ENCODE data around the gene DDR1.

DNA sequence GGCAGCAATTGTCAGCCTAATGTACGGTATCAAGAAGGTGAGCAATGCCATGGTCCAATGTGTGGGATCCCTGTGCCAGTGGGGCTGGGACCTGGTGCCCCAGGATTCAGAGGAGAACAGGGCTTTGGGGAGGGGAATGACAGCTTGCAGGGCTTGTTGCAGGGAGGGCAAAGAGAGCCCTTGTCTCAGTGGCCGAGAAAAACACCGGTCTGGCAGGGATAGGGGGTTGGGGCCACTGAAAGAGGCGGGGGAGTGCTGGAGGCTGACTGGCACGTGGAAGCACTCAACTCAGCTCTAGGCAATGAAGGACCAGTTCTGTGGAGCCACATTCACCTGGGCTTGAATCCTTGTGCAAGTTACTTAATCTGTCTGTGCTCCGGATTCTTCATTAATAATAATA is 52.9 kb downstream of the DDR1 start:
- TF ChIP-seq TAF1 (IDR thresholded peaks at IDR 0.05; ENCODE audit: borderline replicate concordance, insufficient read depth, low read length) = no peak
- no peak for TF ChIP-seq POLR2AphosphoS5 (IDR thresholded peaks at IDR 0.05; ENCODE audit: low read depth, low read length)
- TF ChIP-seq, protein P1, sequence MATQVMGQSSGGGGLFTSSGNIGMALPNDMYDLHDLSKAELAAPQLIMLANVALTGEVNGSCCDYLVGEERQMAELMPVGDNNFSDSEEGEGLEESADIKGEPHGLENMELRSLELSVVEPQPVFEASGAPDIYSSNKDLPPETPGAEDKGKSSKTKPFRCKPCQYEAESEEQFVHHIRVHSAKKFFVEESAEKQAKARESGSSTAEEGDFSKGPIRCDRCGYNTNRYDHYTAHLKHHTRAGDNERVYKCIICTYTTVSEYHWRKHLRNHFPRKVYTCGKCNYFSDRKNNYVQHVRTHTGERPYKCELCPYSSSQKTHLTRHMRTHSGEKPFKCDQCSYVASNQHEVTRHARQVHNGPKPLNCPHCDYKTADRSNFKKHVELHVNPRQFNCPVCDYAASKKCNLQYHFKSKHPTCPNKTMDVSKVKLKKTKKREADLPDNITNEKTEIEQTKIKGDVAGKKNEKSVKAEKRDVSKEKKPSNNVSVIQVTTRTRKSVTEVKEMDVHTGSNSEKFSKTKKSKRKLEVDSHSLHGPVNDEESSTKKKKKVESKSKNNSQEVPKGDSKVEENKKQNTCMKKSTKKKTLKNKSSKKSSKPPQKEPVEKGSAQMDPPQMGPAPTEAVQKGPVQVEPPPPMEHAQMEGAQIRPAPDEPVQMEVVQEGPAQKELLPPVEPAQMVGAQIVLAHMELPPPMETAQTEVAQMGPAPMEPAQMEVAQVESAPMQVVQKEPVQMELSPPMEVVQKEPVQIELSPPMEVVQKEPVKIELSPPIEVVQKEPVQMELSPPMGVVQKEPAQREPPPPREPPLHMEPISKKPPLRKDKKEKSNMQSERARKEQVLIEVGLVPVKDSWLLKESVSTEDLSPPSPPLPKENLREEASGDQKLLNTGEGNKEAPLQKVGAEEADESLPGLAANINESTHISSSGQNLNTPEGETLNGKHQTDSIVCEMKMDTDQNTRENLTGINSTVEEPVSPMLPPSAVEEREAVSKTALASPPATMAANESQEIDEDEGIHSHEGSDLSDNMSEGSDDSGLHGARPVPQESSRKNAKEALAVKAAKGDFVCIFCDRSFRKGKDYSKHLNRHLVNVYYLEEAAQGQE (IDR thresholded peaks at IDR 0.05; ENCODE audit: insufficient read depth in 1 of 2, low read depth in 2 of 2, low read length in 2 of 2) = no peak
- no peak for TF ChIP-seq SIN3A (IDR thresholded peaks at IDR 0.05; ENCODE audit: borderline replicate concordance, insufficient read depth, low read length)
- TF ChIP-seq FOXP2 (optimal IDR thresholded peaks at IDR 0.05; ENCODE audit: borderline replicate concordance, extremely low read depth, extremely low read length, insufficient read depth) = no peak
